Endodermal cell (in vitro differentiated cells): ENCODE measurements around the gene TBC1D1. TPM values are rescaled to one million over a fixed set of nuclear protein-coding genes. Genes with fewer than 3 reads are reported as not detected.
A peak's percentile ranks its signal among the peaks of the same experiment; 100 is the strongest.

Experiments
- DNase-seq: peaks from one replicate; pipeline ENCODE4 v3.0.0-alpha.2; 2017
- H3K27ac ChIP-seq: 2 replicates; pipeline ENCODE4 v1.5.1; 2013; ENCODE audit warnings: mild to moderate bottlenecking, low read depth, low read length, moderate library complexity
- H3K27me3 ChIP-seq: 2 replicates; pipeline ENCODE4 v1.6.1; 2013; ENCODE audit warnings: mild to moderate bottlenecking, low read length, moderate library complexity; ENCODE audit not compliant: insufficient read depth, control insufficient read depth, poor library complexity, severe bottlenecking
- H3K36me3 ChIP-seq: 2 replicates; pipeline ENCODE4 v1.7.0; 2013; ENCODE audit warnings: mild to moderate bottlenecking, low read length, moderate library complexity; ENCODE audit not compliant: control insufficient read depth, insufficient read depth
- H3K4me1 ChIP-seq: one replicate; pipeline ENCODE4 v1.7.0; 2013; ENCODE audit warnings: low read length; ENCODE audit not compliant: control insufficient read depth, insufficient read depth
- H3K4me3 ChIP-seq: 2 replicates; pipeline ENCODE4 v1.5.1; 2013; ENCODE audit warnings: mild to moderate bottlenecking, low read length, moderate library complexity
- H3K9ac ChIP-seq: 2 replicates; pipeline ENCODE4 v1.6.1; 2013; ENCODE audit warnings: mild to moderate bottlenecking, low read length, moderate library complexity; ENCODE audit not compliant: poor library complexity, severe bottlenecking; ENCODE audit errors: extremely low read depth
- H3K9me3 ChIP-seq: 2 replicates; pipeline ENCODE4 v1.6.1; 2013; ENCODE audit warnings: mild to moderate bottlenecking, low read length, moderate library complexity; ENCODE audit not compliant: control insufficient read depth
- H3K27ac Mint-ChIP-seq: 2 replicates; pipeline ENCODE4 v1.8.0; 2020; ENCODE audit warnings: mixed read lengths
- H3K27me3 Mint-ChIP-seq: 2 replicates; pipeline ENCODE4 v1.8.0; 2021; ENCODE audit warnings: mild to moderate bottlenecking, mixed read lengths; ENCODE audit not compliant: insufficient read depth
- H3K36me3 Mint-ChIP-seq: 2 replicates; pipeline ENCODE4 v1.8.0; 2020; ENCODE audit warnings: low read depth, mixed read lengths
- H3K4me1 Mint-ChIP-seq: 2 replicates; pipeline ENCODE4 v1.8.0; 2020; ENCODE audit warnings: mixed read lengths
- H3K4me3 Mint-ChIP-seq: 2 replicates; pipeline ENCODE4 v1.8.0; 2020; ENCODE audit warnings: mild to moderate bottlenecking, moderate library complexity, mixed read lengths
- H3K9me3 Mint-ChIP-seq: 2 replicates; pipeline ENCODE4 v1.8.0; 2020; ENCODE audit warnings: mild to moderate bottlenecking, mixed read lengths
- CTCF ChIP-seq: fragments of 200-600 bp; sonication (generic); conservative IDR thresholded peaks from 2 replicates; pipeline ENCODE4 v1.5.0; 2021; ENCODE audit warnings: antibody characterized with exemption, mild to moderate bottlenecking
- WGBS, 2 experiments: methylation state at CpG; one replicate each; pipeline versions ENCODE4 v1.1.5 to v1.1.7; 2013; ENCODE audit warnings: missing lambda C conversion rate in 2 of 2, mixed read lengths in 1 of 2; ENCODE audit not compliant: insufficient coverage in 1 of 2, insufficient read length in 1 of 2; 5-methylcytosine and 5-hydroxymethylcytosine counted together
- total RNA-seq, 2 donors: library from RNA; stranded (reverse); fragmentation: NEBNext Ultra II Directional in 1 of 2; extraction: Animal tissue kit (Norgen Biotek cat#: 25700) in 1 of 2; gene quantifications; 2 replicates in 1 of 2; 3 replicates in 1 of 2; pipeline ENCODE4 v1.2.1, GENCODE V29; 2021

The TBC1D1 gene
- total RNA-seq, 2 donors from 2014 or later = 110 to 122 TPM

- Mint-ChIP-seq H3K27ac (no peak overlapping the region), H3K9me3 (peaks cover 47% of the 10 kb centered on the region), H3K36me3 (peaks cover 2% of the 10 kb centered on the region), H3K4me1 (peaks cover 2% of the 10 kb centered on the region), H3K4me3 (no peak overlapping the region), H3K27me3 (no peaks in the 10 kb centered on the region)
- H3K36me3 ChIP-seq = no peaks in the 10 kb centered on the region
- no peaks in the 10 kb centered on the region for H3K27me3 ChIP-seq
- DNase-seq = peak; percentile 92
- peaks cover 10% of the 10 kb centered on the region for H3K9me3 ChIP-seq
- no peak overlapping the region for H3K4me3 ChIP-seq
- H3K4me1 ChIP-seq = no peaks in the 10 kb centered on the region
- H3K27ac ChIP-seq = no peak overlapping the region
- peak; percentile 98 for TF ChIP-seq CTCF
- WGBS, 2 experiments = 0 to 69% methylated on average over 1 to 6 of the region's 6 CpGs
- H3K9ac ChIP-seq = no peak overlapping the region
These were observed 288.9 kb downstream of the TBC1D1 start for GRCh38 chr4:38179690-38180377.

GRCh38 chr4:38180456-38180855, 289.6 kb downstream of the TBC1D1 start:
- Histone ChIP-seq H3K4me1 (no peaks in the 10 kb centered on the region), H3K4me3 (no peak overlapping the region), H3K36me3 (no peaks in the 10 kb centered on the region), H3K27ac (no peak overlapping the region), H3K27me3 (no peaks in the 10 kb centered on the region), H3K9ac (no peak overlapping the region), H3K9me3 (peaks cover 10% of the 10 kb centered on the region)
- Mint-ChIP-seq H3K36me3 (peaks cover 2% of the 10 kb centered on the region), H3K9me3 (peaks cover 47% of the 10 kb centered on the region), H3K4me3 (no peak overlapping the region), H3K4me1 (peaks cover 2% of the 10 kb centered on the region), H3K27me3 (no peaks in the 10 kb centered on the region), H3K27ac (no peak overlapping the region)
- no peak for TF ChIP-seq CTCF
- DNase-seq = peak; percentile 56
- WGBS, 2 experiments = 75 to 85% methylated on average over 1 to 2 of the region's 2 CpGs

GRCh38 chr4:38181286-38181685, 290.4 kb downstream of the TBC1D1 start:
- Mint-ChIP-seq H3K4me1 (peaks cover 2% of the 10 kb centered on the region), H3K27ac (no peak overlapping the region), H3K27me3 (no peaks in the 10 kb centered on the region), H3K9me3 (peaks cover 47% of the 10 kb centered on the region), H3K4me3 (no peak overlapping the region), H3K36me3 (peaks cover 2% of the 10 kb centered on the region)
- Histone ChIP-seq H3K4me1 (no peaks in the 10 kb centered on the region), H3K9ac (no peak overlapping the region), H3K4me3 (no peak overlapping the region), H3K9me3 (peaks cover 10% of the 10 kb centered on the region), H3K36me3 (no peaks in the 10 kb centered on the region), H3K27me3 (no peaks in the 10 kb centered on the region), H3K27ac (no peak overlapping the region)
- no peak for DNase-seq
- TF ChIP-seq CTCF = no peak
- 93 to 96% methylated on average over 3 of the region's 3 CpGs for WGBS, 2 experiments
